Measurements from ENCODE around the gene TTC28.

The TTC28 gene

DNA sequence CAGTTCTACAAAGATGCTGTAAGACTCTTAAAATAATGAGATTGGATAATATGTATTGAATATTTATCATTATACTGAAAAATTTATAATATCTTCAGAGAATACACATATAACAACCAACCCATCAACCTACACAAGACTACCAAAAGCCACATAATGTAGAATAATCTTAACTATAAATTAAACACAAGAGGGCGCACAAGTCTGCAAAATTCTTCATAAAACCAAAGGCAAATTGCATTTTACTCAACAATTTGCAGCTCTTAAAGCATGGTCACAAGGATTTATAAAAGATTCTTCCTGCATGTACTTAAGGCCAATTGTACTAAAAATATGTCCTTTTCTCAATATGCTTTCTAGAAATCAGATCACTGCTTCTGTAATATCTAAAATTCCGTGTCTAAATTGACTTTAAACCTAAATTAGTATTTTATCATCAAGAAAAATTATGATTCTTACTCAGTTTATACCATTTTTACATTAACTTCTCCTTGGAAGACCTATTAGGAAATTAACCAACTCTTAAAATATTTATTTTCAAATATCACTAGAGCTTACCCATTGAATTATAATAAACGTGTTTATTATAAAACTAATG lies 79.0 kb downstream of the TTC28 start:
- no peaks in the 10 kb centered on the region for H3K9me3 ChIP-seq (ENCODE audit: control insufficient read depth in 1 of 2, low read length in 2 of 2)
- H3K27me3 ChIP-seq (ENCODE audit: low read depth, low read length): no peaks in the 10 kb centered on the region
- H3K4me1 ChIP-seq (ENCODE audit: control insufficient read depth in 1 of 2, insufficient read depth in 2 of 2, low read length in 2 of 2): peaks cover 0 to 10% of the 10 kb centered on the region in 2 donors
- no peaks in the 10 kb centered on the region for H3K36me3 ChIP-seq (ENCODE audit: control insufficient read depth in 1 of 2, insufficient read depth in 2 of 2, low read length in 2 of 2)
- H3K27ac ChIP-seq (ENCODE audit: low read length): no peak overlapping the region
- no peak overlapping the region for H3K4me3 ChIP-seq (ENCODE audit: low read depth in 1 of 2, low read length in 2 of 2)

GRCh38 chr22:28599693-28600092 lies 79.9 kb downstream of the TTC28 start:
- Histone ChIP-seq H3K4me3 (ENCODE audit: low read depth in 1 of 2, low read length in 2 of 2) (no peak overlapping the region), H3K27me3 (ENCODE audit: low read depth, low read length) (no peaks in the 10 kb centered on the region), H3K36me3 (ENCODE audit: control insufficient read depth in 1 of 2, insufficient read depth in 2 of 2, low read length in 2 of 2) (no peaks in the 10 kb centered on the region), H3K27ac (ENCODE audit: low read length) (no peak overlapping the region), H3K4me1 (ENCODE audit: control insufficient read depth in 1 of 2, insufficient read depth in 2 of 2, low read length in 2 of 2) (peaks cover 0 to 7% of the 10 kb centered on the region in 2 donors), H3K9me3 (ENCODE audit: control insufficient read depth in 1 of 2, low read length in 2 of 2) (no peaks in the 10 kb centered on the region)

DNA sequence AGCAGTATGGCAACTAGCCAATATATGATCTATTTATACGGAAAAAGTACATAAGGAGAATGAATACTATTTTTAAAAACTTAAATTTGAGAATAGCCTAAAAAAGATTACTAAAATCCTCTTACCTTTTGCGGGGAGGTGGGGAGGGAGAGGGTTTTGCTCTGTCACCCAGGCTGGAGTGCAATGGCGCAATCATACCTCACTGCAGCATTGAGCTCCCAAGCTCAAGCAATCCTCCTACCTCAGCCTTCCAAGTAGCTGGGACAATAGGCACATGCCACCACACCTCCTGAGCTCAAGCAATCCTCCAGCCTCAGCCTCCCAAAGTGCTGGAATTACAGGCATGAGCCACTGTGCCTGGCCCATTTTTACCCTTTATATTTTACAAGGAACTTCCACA lies 82.0 kb downstream of the TTC28 start:
- no peaks in the 10 kb centered on the region for H3K36me3 ChIP-seq (ENCODE audit: control insufficient read depth in 1 of 2, insufficient read depth in 2 of 2, low read length in 2 of 2)
- no peak overlapping the region for H3K27ac ChIP-seq (ENCODE audit: low read length)
- H3K4me3 ChIP-seq (ENCODE audit: low read depth in 1 of 2, low read length in 2 of 2): no peak overlapping the region
- peaks cover 0 to 9% of the 10 kb centered on the region in 2 donors for H3K4me1 ChIP-seq (ENCODE audit: control insufficient read depth in 1 of 2, insufficient read depth in 2 of 2, low read length in 2 of 2)
- H3K9me3 ChIP-seq (ENCODE audit: control insufficient read depth in 1 of 2, low read length in 2 of 2): no peaks in the 10 kb centered on the region
- no peaks in the 10 kb centered on the region for H3K27me3 ChIP-seq (ENCODE audit: low read depth, low read length)

- Histone ChIP-seq H3K27ac (ENCODE audit: low read length) (no peak overlapping the region), H3K9me3 (ENCODE audit: control insufficient read depth in 1 of 2, low read length in 2 of 2) (no peaks in the 10 kb centered on the region), H3K4me1 (ENCODE audit: control insufficient read depth in 1 of 2, insufficient read depth in 2 of 2, low read length in 2 of 2) (peaks cover 0 to 9% of the 10 kb centered on the region in 2 donors), H3K4me3 (ENCODE audit: low read depth in 1 of 2, low read length in 2 of 2) (no peak overlapping the region), H3K36me3 (ENCODE audit: control insufficient read depth in 1 of 2, insufficient read depth in 2 of 2, low read length in 2 of 2) (no peaks in the 10 kb centered on the region), H3K27me3 (ENCODE audit: low read depth, low read length) (no peaks in the 10 kb centered on the region)
Measured at GRCh38 chr22:28594797-28595462, 84.7 kb downstream of the TTC28 start.

DNA sequence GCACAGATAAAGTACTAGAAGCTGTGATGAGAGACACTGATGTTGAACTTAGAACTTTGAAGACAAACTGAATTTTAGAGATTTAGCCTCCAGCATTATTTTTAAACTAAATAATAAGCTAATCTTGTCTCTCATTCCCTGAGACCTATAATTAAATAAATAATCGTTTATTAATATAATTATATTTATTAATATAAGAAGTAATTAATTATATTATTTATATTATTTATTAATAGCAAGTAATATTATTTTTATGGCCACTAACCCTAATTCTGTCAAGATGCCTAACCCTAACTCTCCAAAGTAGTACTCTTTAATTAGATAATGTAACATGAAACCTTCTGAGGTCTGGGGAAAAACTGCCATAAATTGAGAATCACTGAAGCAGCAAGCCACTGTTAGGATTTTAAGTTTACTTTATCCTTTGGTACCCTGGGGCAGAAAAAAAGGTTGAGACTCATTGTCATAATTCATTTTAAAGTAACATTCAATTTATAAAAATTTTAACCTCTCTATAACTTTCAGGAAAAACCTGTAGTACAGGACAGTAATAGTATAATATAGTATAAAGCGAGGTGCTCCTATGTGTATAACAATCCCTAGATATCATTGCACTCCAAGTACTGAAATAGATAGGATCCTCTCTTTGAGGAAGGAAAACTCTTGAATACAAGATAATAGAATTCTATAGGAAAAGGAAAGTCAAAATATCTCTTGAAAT lies 85.4 kb downstream of the TTC28 start:
- H3K36me3 ChIP-seq (ENCODE audit: control insufficient read depth in 1 of 2, insufficient read depth in 2 of 2, low read length in 2 of 2): no peaks in the 10 kb centered on the region
- no peaks in the 10 kb centered on the region for H3K27me3 ChIP-seq (ENCODE audit: low read depth, low read length)
- no peak overlapping the region for H3K27ac ChIP-seq (ENCODE audit: low read length)
- peaks cover 0 to 9% of the 10 kb centered on the region in 2 donors for H3K4me1 ChIP-seq (ENCODE audit: control insufficient read depth in 1 of 2, insufficient read depth in 2 of 2, low read length in 2 of 2)
- no peak overlapping the region for H3K4me3 ChIP-seq (ENCODE audit: low read depth in 1 of 2, low read length in 2 of 2)
- H3K9me3 ChIP-seq (ENCODE audit: control insufficient read depth in 1 of 2, low read length in 2 of 2): no peaks in the 10 kb centered on the region

DNA sequence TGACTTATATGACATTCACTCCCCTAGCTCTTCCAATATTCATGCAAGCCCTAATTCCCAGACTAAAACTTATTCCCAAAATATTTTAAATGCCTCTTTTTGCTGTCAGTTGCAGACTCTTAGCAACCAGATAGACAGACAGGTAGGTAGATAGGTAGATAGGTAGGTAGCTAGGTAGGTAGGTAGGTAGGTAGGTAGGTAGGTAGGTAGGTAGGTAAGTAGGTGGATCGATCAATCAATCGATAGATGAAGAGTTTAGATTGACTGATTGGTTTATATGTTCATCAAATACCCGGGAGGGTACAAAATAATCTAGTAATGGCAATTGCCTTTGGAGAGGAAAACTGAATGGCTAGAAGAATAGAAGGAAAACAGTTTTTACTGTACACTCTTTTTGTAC lies 86.3 kb downstream of the TTC28 start:
- H3K27me3 ChIP-seq (ENCODE audit: low read depth, low read length): no peaks in the 10 kb centered on the region
- no peak overlapping the region for H3K4me3 ChIP-seq (ENCODE audit: low read depth in 1 of 2, low read length in 2 of 2)
- H3K36me3 ChIP-seq (ENCODE audit: control insufficient read depth in 1 of 2, insufficient read depth in 2 of 2, low read length in 2 of 2): no peaks in the 10 kb centered on the region
- no peaks in the 10 kb centered on the region for H3K9me3 ChIP-seq (ENCODE audit: control insufficient read depth in 1 of 2, low read length in 2 of 2)
- H3K27ac ChIP-seq (ENCODE audit: low read length): no peak overlapping the region
- H3K4me1 ChIP-seq (ENCODE audit: control insufficient read depth in 1 of 2, insufficient read depth in 2 of 2, low read length in 2 of 2): peaks cover 0 to 9% of the 10 kb centered on the region in 2 donors

- no peaks in the 10 kb centered on the region for H3K36me3 ChIP-seq (ENCODE audit: control insufficient read depth in 1 of 2, insufficient read depth in 2 of 2, low read length in 2 of 2)
- no peak overlapping the region for H3K4me3 ChIP-seq (ENCODE audit: low read depth in 1 of 2, low read length in 2 of 2)
- H3K27me3 ChIP-seq (ENCODE audit: low read depth, low read length): no peaks in the 10 kb centered on the region
- no peaks in the 10 kb centered on the region for H3K4me1 ChIP-seq (ENCODE audit: control insufficient read depth in 1 of 2, insufficient read depth in 2 of 2, low read length in 2 of 2)
- no peak overlapping the region for H3K27ac ChIP-seq (ENCODE audit: low read length)
- no peaks in the 10 kb centered on the region for H3K9me3 ChIP-seq (ENCODE audit: control insufficient read depth in 1 of 2, low read length in 2 of 2)
Measured at GRCh38 chr22:28589102-28589750, 90.4 kb downstream of the TTC28 start.

- Histone ChIP-seq H3K4me1 (ENCODE audit: control insufficient read depth in 1 of 2, insufficient read depth in 2 of 2, low read length in 2 of 2) (no peaks in the 10 kb centered on the region), H3K9me3 (ENCODE audit: control insufficient read depth in 1 of 2, low read length in 2 of 2) (no peaks in the 10 kb centered on the region), H3K4me3 (ENCODE audit: low read depth in 1 of 2, low read length in 2 of 2) (no peak overlapping the region), H3K36me3 (ENCODE audit: control insufficient read depth in 1 of 2, insufficient read depth in 2 of 2, low read length in 2 of 2) (no peaks in the 10 kb centered on the region), H3K27me3 (ENCODE audit: low read depth, low read length) (no peaks in the 10 kb centered on the region), H3K27ac (ENCODE audit: low read length) (no peak overlapping the region)
Measured at GRCh38 chr22:28585324-28585723, 94.3 kb downstream of the TTC28 start.

DNA sequence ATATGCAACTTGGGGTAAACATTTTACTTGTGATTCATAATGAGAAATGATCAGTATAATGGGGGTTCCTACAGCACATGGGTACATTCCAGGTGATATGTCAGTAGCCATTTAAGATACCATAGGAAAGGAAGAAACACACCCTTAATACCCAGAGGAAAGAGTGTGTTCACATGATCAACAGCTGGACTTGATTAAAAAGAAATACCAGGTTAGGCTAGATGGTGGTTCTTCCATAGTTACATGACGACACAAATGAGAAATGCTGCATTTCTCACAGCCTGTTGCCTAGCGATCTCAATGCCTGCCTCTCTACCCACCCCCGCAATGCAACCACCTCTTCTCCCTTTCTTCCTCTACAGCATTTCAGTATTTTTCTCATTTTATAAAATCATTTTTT lies 96.8 kb downstream of the TTC28 start:
- Histone ChIP-seq H3K27me3 (ENCODE audit: low read depth, low read length) (no peaks in the 10 kb centered on the region), H3K27ac (ENCODE audit: low read length) (no peak overlapping the region), H3K36me3 (ENCODE audit: control insufficient read depth in 1 of 2, insufficient read depth in 2 of 2, low read length in 2 of 2) (no peaks in the 10 kb centered on the region), H3K9me3 (ENCODE audit: control insufficient read depth in 1 of 2, low read length in 2 of 2) (no peaks in the 10 kb centered on the region), H3K4me3 (ENCODE audit: low read depth in 1 of 2, low read length in 2 of 2) (no peak overlapping the region), H3K4me1 (ENCODE audit: control insufficient read depth in 1 of 2, insufficient read depth in 2 of 2, low read length in 2 of 2) (no peaks in the 10 kb centered on the region)

- Histone ChIP-seq H3K4me1 (ENCODE audit: control insufficient read depth in 1 of 2, insufficient read depth in 2 of 2, low read length in 2 of 2) (no peaks in the 10 kb centered on the region), H3K9me3 (ENCODE audit: control insufficient read depth in 1 of 2, low read length in 2 of 2) (no peaks in the 10 kb centered on the region), H3K27me3 (ENCODE audit: low read depth, low read length) (no peaks in the 10 kb centered on the region), H3K27ac (ENCODE audit: low read length) (no peak overlapping the region), H3K4me3 (ENCODE audit: low read depth in 1 of 2, low read length in 2 of 2) (no peak overlapping the region), H3K36me3 (ENCODE audit: control insufficient read depth in 1 of 2, insufficient read depth in 2 of 2, low read length in 2 of 2) (no peaks in the 10 kb centered on the region)
Measured at GRCh38 chr22:28581016-28581415, 98.6 kb downstream of the TTC28 start.

- Histone ChIP-seq H3K27me3 (ENCODE audit: low read depth, low read length) (no peaks in the 10 kb centered on the region), H3K4me3 (ENCODE audit: low read depth in 1 of 2, low read length in 2 of 2) (no peak overlapping the region), H3K9me3 (ENCODE audit: control insufficient read depth in 1 of 2, low read length in 2 of 2) (no peaks in the 10 kb centered on the region), H3K4me1 (ENCODE audit: control insufficient read depth in 1 of 2, insufficient read depth in 2 of 2, low read length in 2 of 2) (no peaks in the 10 kb centered on the region), H3K27ac (ENCODE audit: low read length) (no peak overlapping the region), H3K36me3 (ENCODE audit: control insufficient read depth in 1 of 2, insufficient read depth in 2 of 2, low read length in 2 of 2) (no peaks in the 10 kb centered on the region)
Measured at GRCh38 chr22:28576162-28576561, 103.5 kb downstream of the TTC28 start.

Data from muscle layer of duodenum (tissue), 2 donors.